NAMALWA (cell line): ENCODE measurements around the gene HTR7.
A peak's percentile ranks its signal among the peaks of the same experiment; 100 is the strongest.
"Not testable (repeated sequence)": the region's sequence is repeated elsewhere in the genome, so short reads cannot be mapped to it uniquely, and the experiment has no call there.

ENCODE experiments used
- DNase-seq: peaks from one replicate; pipeline ENCODE4 v3.0.0-alpha.2; 2015; ENCODE audit warnings: low spot score

The HTR7 gene

GRCh38 chr10:90858461-90858968 is 676 bp upstream of the HTR7 start:
- DNase-seq = no peak

GRCh38 chr10:90856964-90857634 is 740 bp downstream of the HTR7 start:
- DNase-seq = no peak

GRCh38 chr10:90856261-90856660 is 1.6 kb downstream of the HTR7 start:
- no peak for DNase-seq

GRCh38 chr10:90855126-90855525 is 2.7 kb downstream of the HTR7 start:
- no peak for DNase-seq

- DNase-seq = no peak
Observed at GRCh38 chr10:90849956-90850749, 7.7 kb downstream of the HTR7 start.

- DNase-seq = peak; percentile 13
Observed at GRCh38 chr10:90847436-90847835, 10.4 kb downstream of the HTR7 start.

GRCh38 chr10:90846746-90847145 is 11.1 kb downstream of the HTR7 start:
- no peak for DNase-seq

- no peak for DNase-seq
Observed at GRCh38 chr10:90845726-90846125, 12.1 kb downstream of the HTR7 start.

- no peak for DNase-seq
Observed at GRCh38 chr10:90842725-90843124, 15.1 kb downstream of the HTR7 start.

GRCh38 chr10:90837486-90837885 is 20.4 kb downstream of the HTR7 start:
- no peak for DNase-seq

GRCh38 chr10:90834326-90834725 is 23.5 kb downstream of the HTR7 start:
- no peak for DNase-seq

GRCh38 chr10:90832111-90832510 is 25.7 kb downstream of the HTR7 start:
- DNase-seq = no peak

GRCh38 chr10:90822508-90822907 is 35.3 kb downstream of the HTR7 start:
- no peak for DNase-seq

GRCh38 chr10:90821864-90822263 is 36.0 kb downstream of the HTR7 start:
- not testable (repeated sequence) for DNase-seq

GRCh38 chr10:90819911-90820310 is 37.9 kb downstream of the HTR7 start:
- no peak for DNase-seq

GRCh38 chr10:90818736-90819135 is 39.1 kb downstream of the HTR7 start:
- no peak for DNase-seq

- no peak for DNase-seq
Observed at GRCh38 chr10:90817128-90817889, 40.5 kb downstream of the HTR7 start.

- no peak for DNase-seq
Observed at GRCh38 chr10:90816466-90816865, 41.4 kb downstream of the HTR7 start.

GRCh38 chr10:90813594-90814365 is 44.1 kb downstream of the HTR7 start:
- DNase-seq = no peak

GRCh38 chr10:90807106-90807505 is 50.7 kb downstream of the HTR7 start:
- not testable (repeated sequence) for DNase-seq

GRCh38 chr10:90806677-90807076 is 51.2 kb downstream of the HTR7 start:
- DNase-seq = no peak

- no peak for DNase-seq
Observed at GRCh38 chr10:90805206-90805605, 52.6 kb downstream of the HTR7 start.
